NCI-H748 treated with DMSO at 0.1 percent for 48 hours (cell line): ENCODE measurements around the gene CA12.

Experiments
- DNase-seq: peaks from one replicate; lab custom pipeline; 2025; lab: John Stamatoyannopoulos, UW

The CA12 gene

DNA sequence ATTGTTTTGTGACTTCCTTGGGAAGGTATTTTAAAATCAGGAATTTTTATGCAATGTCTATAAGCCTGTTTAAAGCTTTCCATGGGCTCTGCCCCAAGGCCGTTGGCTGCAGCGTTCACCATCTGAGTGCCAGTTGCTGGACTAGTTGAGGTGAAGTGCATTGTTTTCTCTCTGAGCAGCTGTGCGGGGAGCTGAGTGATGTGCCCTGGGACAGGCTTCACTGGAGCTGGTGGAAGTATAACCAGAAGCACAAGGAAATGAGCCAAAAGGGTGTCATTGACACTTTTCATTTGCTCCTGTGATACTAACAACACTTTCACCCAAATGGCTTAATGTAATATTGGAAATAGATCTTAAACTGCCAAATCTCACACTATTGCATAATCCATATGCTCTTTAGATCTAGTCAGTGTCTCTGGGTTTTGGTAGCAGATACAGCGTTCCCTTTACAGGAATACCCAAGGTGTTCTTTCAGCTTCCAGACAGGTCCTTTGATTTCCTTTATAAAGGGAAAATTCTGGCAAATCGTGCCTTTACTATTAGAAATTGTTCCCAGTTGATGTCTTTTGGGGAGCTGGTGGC, 75.1 kb downstream of the CA12 start:
- no peak for DNase-seq

DNA sequence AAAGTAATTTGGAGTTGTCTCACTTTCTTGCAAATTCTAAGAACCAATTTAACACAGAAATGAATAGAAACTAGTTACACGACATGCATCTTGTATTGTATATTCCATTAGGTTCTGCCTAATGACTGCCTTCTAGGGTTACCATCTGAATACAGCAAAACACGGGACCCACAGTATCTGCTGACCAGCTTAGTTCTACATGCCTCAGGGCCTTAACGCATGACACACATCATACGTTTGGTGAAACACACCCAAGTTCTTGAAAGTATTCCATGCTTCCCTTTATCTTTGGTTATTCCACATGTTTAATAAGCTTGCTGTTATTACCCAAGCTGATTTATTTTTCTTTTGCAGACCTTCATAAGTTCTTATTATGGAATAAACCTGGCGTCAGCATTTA, 76.4 kb downstream of the CA12 start:
- DNase-seq, result no peak

DNA sequence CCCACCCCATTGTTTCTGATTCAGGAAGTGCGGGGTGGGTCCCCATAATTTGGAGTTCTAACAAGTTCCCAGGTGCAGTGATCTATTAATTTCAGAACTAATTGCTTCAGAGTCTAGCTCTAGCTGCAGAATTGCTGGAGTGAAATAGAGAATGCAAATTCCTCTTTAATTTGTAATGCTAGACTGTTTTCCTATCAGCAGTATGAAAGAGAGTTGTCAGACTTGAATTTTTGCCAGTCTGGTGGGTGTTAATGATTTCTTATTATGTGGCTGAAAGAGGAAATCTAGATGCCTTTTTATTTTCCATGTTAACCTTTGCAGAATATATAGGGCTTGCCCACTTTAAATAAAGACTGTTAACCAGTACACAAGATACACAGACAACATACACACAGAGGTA, 80.6 kb downstream of the CA12 start:
- DNase-seq, result no peak

DNA sequence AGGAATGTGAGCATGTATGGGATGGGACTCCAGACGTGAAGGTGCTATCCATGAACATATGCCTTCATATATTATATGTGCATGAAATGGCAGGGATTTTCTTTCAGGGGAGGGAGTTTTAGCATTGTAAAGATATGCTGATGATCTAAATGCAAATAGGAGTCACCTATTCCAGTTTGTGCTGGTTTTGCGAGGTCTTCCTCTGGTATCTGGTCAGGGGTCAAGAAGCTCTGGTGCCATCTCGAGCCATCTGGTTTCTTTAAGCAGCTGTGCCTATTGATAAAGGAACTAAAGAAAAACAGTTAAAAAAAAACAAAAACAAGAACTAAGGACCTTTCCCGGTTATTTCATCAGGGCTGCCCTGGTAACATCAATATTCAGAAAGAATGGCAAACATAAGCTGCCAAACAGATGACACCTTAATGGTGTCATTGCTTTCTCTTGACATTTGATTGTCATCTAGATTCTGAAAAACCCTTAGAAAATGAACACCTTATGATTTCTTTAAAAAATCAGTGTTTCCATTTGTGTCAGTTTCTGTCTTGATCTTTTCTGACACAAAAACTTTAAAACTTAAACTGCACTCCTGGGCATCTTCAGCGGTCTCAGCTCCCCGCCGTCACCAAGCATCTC, 81.6 kb downstream of the CA12 start:
- no peak for DNase-seq

DNA sequence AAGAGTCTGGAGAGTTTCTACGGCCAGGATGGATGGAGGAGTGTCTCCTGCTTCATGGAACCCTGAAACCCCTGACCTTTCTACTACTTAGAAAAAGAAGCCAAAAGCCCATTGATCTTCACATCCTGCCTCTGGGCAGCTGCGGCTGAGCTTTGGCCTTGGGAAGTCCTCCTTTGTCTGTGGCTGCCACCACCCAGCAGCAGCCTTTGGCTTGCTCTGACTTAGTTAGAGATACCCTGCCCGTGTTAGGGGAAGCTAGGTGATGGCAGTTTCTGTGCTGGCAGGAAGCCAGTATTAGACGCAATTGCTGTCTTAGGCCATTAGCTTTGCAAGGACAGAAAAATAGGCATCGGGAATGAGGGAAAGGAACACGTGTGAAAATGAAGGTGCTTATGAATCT, 85.5 kb downstream of the CA12 start:
- DNase-seq, result no peak

DNA sequence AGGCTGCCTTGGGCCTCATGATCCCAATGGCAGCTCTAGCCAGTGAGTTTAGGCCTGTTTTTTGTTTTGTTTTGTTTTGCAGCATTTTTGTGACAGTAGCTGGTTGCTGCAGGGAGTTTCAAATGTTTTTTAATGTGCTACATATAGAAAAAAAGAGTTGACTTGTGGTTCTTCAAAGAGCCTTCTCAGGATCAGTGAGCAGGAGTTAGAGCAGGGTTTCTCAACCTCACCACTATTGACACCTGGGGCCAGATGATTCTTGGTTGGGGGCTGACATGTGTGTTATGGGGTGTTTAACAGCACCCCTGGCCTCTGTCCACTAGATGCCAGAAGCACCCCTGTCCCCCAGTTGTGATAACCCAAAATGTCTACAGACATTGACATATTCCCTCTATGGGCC, 86.3 kb downstream of the CA12 start:
- DNase-seq, result no peak

DNA sequence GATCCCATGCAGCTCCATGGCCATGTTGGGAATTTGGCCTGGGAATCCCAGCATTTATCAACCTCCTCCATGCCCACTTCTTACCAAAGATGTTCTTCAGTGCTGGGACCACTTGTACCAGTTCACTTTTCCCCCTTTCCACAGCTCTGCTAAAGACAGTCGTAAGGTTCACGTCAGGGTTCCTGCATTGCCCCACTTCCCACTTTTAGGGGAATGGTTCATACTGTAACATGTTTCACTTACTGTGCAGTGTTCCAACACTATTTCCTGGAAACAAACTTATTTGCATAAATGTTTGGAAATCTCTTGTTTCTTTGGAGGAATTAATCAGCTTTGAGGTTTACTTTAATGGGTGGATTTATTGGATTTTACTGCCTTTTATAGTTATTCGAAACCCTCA, 87.3 kb downstream of the CA12 start:
- DNase-seq, result no peak

DNA sequence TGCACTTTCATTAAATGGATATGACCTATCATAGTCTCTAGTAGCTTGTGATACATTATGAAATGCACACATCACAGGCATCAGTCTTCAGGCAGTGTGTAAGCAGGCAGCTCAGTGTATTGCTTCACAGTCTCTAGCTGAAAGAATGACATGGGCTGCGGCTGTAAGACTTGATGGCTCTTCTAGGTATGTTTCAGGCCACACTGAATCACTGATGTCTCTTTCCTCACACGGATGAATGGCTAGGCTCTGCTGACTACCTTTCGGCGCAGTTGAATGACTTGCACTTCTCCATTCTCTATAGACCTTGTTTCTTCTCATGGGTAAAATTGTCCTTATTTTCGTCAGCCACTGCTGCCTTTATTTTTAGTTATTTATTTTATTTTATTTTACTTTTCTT, 88.9 kb downstream of the CA12 start:
- no peak for DNase-seq

DNA sequence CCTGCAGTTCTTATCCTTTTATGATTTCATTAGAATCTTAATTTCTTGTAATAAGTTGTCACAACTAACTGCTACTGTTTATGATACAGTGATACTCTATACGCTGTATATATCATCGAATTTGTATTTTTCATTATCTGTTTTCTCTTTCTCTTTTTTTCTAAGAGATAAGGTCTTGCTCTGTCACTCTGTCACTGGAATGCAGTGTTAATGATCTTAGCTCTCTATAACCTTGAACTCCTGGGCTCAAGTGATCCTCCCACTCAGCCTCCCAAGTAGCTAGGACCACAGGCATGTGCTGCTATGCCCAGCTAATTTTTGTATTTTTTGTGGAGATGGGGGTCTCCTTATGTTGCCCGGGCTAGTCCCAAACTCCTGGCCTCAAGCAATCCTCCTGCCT, 89.4 kb downstream of the CA12 start:
- no peak for DNase-seq

DNA sequence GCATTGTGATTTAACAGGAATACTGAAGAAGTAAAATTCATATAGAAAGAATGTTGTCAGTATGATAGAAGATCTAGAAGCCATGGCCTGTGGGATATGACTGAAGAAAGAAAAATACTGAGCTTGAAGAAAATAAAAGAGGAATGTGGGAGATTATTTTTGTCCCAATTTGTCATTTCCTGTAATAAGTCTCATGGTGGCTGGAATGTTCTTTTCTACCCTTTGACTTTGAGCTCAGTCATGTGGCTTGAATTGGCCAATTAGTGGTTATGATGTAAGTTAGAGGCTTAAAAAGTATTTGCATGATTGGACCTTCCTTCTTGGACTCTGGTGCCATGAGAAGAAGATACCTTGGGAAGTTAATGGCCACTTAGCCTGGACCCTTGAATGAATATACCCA, 90.1 kb downstream of the CA12 start:
- DNase-seq, result no peak

DNA sequence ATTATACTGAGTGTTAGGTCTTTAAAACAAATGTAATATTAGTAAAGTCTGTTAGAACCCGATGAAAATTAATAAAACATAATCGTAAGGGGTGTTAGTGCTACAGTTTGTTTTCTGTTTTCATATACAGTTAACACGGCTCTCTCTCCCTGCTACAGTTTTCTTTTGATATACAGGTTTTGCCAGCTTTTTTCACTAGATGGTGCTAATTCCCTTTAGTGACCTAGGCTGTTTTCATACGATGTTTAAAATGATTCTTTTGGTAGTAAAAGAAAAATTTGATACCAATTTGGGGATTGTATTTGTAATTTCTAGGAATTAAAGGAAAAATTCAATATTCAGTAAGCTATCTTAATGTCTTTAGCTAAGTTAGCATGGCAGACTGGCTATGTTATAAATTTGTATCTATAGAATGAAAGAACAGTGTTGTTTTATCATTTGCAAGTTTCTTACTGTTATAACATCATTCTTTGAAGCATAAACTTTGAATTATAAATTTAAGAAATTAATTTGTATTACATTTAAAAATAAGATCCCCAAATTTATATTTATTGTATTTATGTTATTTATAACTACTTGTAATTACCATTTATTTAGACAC, 92.8 kb downstream of the CA12 start:
- DNase-seq, result peak; percentile 29

DNA sequence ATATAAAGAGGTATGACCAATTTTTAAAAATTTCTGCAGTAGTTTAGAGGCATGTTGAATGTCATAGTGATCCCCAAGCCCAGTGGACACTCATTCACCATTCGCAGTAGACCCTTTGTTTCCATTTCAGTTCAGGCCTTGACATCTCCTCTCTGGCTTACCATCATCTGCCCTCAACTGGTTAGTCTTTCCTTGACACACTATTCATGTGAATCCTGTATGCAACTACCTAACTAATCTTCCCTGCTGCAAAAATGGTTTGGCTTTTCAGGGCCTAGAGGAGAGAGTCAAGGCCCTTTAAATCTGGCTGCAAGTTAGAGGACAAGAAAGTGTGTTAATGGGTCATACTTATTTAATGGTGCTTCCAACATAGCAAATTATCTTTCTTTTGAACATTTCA, 93.3 kb downstream of the CA12 start:
- DNase-seq, result no peak

DNA sequence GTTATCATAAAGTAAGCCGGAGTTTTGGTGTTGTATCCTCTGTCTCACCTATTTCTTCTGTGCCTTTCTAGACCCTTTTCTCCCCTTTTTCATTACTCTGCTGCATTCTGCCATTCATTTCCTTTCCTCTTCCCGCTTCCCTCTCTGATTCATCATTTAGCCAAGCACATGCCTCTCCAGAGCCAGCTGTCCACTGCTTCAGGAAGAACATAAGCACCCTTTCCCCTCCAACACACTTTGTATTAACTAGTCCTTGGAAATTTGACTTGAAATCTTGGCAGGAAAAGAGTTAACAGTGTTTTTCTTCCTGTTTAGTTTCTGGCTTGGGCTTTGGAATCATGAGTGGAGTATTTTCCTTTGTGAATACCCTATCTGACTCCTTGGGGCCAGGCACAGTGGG, 94.5 kb downstream of the CA12 start:
- DNase-seq, result no peak

DNA sequence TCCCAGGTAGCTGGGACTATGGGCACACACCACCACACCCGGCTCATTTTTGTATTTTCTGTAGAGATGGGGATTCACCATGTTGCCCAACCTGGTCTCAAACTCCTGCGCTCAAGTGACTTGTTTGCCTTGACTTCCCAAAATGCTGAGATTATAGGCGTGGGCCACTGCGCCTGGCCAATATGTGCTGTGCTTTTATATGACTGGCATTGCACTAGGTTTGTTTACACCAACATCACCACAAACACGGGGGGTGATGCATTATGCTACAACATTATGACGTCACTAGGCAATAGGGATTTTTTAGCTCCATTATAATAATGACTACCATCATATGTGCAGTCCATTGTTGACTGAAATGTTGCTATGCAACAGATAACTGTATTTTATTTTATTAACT, 97.3 kb downstream of the CA12 start:
- DNase-seq, result no peak

DNA sequence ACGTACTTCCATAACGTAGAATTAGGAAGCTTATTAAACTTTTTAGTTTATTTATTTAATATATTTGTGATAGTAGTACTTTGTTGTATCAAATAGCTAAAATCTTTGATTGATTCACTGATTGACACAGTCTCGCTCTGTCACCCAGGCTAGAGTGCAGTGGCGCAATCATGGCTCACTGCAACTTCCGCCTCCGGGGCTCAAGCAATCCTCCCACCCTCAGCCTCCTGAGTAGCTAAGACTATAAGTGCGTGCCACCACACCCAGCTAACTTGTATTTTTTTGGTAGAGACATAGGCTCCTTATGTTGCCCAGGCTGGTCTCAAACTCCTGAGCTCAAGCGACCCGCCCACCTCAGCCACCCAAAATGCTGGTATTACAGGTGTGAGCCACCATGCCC, 98.5 kb downstream of the CA12 start:
- DNase-seq, result no peak

DNA sequence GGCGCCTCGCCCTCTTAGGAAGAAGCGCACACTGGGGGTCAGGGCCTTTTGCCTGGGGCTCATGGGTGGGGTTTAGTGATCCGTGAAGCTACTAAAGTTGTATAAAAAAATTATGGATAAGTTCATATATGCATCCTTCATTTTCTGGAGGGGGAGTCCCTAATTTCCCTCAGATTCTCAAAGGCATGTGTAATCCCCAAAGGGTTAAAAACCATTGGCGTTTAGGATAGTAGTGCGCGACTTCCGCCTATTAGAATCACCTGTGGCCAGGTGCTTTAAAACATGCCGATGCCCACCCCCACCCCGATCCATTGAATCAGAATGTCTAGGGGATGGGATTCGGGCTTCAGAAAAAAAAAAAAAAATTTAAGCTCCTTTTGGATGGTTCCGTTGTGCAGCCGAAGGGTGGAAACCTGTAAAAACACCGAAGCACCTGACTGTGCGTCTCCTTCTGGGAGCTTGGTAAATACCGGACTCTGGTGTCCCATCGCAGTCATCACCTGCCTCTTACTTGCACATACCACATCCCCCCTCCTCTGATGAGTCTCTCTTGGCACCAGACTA, 103.7 kb downstream of the CA12 start:
- no peak for DNase-seq

DNA sequence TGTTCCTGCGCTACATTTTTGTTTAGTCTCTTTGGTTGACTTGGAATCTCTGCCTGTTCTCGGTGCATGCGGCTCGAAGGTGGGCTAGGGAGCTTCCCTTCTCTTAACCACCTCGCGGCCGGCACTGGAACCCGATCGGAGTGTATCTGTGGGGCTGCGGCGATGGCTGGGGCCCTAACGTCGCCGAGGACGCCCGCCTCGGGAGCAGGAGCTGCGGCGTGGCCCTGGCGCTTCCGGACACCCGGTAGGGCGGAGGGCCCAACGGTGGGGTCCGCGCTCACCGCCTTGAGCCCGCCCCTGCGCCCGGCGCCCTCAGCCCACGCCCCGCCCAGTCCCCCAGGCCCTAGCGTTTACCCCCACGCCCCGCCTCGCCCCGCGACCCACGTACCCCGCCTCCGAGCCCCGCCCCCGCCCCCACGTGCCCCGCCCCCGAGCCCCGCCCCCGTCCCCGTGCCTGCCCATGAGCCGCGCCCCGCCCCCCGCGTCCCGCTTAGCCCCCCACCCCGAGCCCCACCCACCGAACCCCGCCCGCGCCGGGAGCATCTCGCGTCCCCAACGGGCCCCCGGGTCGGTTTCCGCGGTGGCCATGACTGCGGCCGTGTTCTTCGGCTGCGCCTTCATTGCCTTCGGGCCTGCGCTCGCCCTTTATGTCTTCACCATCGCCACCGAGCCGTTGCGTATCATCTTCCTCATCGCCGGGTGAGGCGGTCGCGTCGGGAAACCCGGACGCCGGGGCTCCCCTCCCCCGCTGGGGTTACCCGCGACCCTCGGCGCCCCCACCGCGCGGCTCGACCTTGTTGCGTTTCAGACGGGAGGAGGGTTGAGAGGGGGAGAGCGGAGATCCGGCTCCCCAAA, 104.4 kb downstream of the CA12 start, which contains the start of gene APH1B:
APH1B (plus strand) TSS at position 568 of the 855 bp plus-strand sequence; CDS start at position 587, 19 bp downstream.
- peak; percentile 56 for DNase-seq

DNA sequence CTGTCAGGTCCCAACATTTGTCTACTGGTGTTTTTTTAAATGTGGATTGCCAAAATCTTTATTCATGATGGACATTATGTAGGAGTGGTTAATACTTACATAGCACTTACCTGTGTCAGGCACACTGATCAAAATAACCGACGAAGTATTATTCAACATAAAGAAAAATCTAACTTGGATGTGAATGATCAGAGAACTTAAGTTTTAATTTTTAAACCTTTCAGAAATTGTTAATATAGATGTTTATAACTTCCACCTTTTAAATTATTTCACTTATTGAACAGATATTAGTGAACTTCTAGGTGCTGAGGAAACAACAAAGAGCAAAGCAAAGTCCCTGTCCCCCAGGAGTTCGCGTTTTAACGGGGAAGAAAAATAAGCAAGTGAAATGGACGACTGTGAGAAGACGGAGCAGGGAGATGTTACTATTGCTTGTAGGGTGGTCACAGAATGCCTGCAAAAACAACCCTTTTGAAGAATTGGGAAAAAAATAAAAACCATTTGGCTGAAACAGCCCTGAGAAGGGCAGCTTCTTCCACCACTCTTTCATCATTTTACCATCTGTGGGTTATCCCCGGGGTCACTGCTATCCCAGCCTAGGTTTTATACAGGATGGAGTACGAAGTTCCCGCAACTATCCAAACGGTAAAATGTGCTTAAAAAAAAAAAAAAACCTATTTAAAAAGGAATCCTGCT, 105.2 kb downstream of the CA12 start:
- no peak for DNase-seq

DNA sequence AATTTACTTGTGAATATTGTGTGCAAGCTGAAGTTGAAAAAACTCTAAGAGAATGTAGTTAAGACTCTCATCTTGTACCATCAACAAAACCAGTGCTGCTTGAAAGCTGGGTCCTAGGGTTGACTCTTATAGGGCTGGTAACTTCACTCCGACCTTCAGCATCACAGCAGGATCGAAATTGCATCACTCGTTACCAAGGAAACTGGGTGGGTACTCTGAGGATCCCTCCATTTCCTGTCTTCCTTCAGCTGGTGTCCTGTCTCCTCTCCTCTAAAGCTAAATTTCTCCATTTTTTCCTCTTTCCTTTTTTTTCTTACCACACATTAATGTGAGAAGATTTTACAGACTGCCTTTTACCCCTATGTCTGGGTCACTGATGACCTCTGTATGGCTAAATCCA, 107.2 kb downstream of the CA12 start:
- no peak for DNase-seq
